ENCODE results near the gene NAV3.

GRCh38 chr12:78156751-78157150 is 326.1 kb downstream of the NAV3 start:
- TF ChIP-seq, protein P1, sequence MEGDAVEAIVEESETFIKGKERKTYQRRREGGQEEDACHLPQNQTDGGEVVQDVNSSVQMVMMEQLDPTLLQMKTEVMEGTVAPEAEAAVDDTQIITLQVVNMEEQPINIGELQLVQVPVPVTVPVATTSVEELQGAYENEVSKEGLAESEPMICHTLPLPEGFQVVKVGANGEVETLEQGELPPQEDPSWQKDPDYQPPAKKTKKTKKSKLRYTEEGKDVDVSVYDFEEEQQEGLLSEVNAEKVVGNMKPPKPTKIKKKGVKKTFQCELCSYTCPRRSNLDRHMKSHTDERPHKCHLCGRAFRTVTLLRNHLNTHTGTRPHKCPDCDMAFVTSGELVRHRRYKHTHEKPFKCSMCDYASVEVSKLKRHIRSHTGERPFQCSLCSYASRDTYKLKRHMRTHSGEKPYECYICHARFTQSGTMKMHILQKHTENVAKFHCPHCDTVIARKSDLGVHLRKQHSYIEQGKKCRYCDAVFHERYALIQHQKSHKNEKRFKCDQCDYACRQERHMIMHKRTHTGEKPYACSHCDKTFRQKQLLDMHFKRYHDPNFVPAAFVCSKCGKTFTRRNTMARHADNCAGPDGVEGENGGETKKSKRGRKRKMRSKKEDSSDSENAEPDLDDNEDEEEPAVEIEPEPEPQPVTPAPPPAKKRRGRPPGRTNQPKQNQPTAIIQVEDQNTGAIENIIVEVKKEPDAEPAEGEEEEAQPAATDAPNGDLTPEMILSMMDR (conservative IDR thresholded peaks at IDR 0.05; ENCODE audit: low read depth, low read length) = no peak
- no peak for TF ChIP-seq EZH2 (IDR thresholded peaks at IDR 0.05; ENCODE audit: borderline replicate concordance, low read depth, low read length, poor library complexity, severe bottlenecking)

All from A673 (cell line).